Ishikawa (cell line): ENCODE data around the gene MON2.
A peak's percentile ranks its signal among the peaks of the same experiment; 100 is the strongest.

Experiments used
- CEBPB ChIP-seq: IDR thresholded peaks from 2 replicates; pipeline ENCODE4 v1.6.1; 2012
- CREB1 ChIP-seq: IDR thresholded peaks from 2 replicates; pipeline ENCODE4 v1.6.1; 2012; ENCODE audit warnings: low read depth
- EGR1 ChIP-seq: IDR thresholded peaks from 2 replicates; pipeline ENCODE4 v1.6.1; 2012
- EP300 ChIP-seq: IDR thresholded peaks from 2 replicates; pipeline ENCODE4 v1.6.1; 2012; ENCODE audit warnings: borderline replicate concordance
- FOXM1 ChIP-seq: IDR thresholded peaks from 2 replicates; pipeline ENCODE4 v1.6.1; 2012; ENCODE audit warnings: low read depth, borderline replicate concordance
- NFIC ChIP-seq: IDR thresholded peaks from 2 replicates; pipeline ENCODE4 v1.6.1; 2012
- RAD21 ChIP-seq: IDR thresholded peaks from 2 replicates; pipeline ENCODE4 v1.6.1; 2012; ENCODE audit warnings: low read depth
- TAF1 ChIP-seq: IDR thresholded peaks from 2 replicates; pipeline ENCODE4 v1.6.1; 2012; ENCODE audit warnings: low read depth, mild to moderate bottlenecking
- TCF12 ChIP-seq: IDR thresholded peaks from 2 replicates; pipeline ENCODE4 v1.6.1; 2012; ENCODE audit warnings: low read depth
- TEAD4 ChIP-seq: IDR thresholded peaks from 2 replicates; pipeline ENCODE4 v1.6.1; 2012
- YY1 ChIP-seq: IDR thresholded peaks from 2 replicates; pipeline ENCODE4 v1.6.1; 2012; ENCODE audit warnings: low read depth
- ZBTB7A ChIP-seq: IDR thresholded peaks from 2 replicates; pipeline ENCODE4 v1.6.1; 2012; ENCODE audit warnings: low read depth
- TF ChIP-seq, protein P1 (sequence below): IDR thresholded peaks from 2 replicates; pipeline ENCODE4 v1.6.1; 2012
- TF ChIP-seq, protein P2 (sequence below): IDR thresholded peaks from 2 replicates; pipeline ENCODE4 v1.6.1; 2012
- TF ChIP-seq, protein P3 (sequence below): IDR thresholded peaks from 2 replicates; pipeline ENCODE4 v1.6.1; 2012; ENCODE audit warnings: low read depth, mild to moderate bottlenecking

Gene MON2

DNA sequence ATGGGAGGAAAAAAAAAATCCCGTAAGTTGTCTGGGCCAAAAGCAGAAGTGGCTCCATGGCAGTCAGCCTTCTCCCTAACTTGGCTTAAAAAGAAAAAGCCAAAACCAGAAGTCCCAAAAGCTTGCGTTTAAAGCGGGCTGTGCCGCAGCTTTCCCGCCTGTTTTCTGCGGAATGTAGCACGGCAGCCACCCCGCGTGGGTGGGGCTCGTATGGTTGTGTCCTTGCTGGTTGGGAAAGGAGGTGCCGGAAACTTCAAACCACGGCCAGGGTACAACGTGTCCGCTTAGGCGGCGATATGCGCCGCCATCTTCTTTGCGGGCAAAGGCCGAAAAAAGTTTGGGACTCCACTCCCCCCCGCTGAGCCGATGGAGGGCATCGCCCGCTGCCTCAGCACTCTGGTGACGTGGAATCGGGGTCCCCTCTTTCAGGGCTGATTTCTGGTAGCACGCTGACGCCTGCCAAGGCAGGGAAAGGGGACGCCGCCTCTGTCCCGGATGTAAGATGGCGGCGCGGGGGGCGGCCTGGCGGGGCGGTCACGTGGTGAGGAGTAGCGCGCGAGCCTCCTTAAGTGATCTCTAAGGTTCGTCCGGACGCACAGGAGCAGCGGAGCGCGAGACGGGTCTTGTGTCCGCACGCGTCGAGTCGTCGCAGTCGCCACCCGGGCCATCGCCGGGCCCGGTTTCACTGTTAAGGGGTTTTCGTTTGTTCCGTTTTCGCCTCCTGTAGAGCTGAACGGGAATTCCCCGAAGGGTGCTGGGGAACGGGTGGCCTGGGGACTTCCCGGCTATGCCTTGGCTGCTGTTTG is 135.8 kb downstream of the MON2 start:
- TF ChIP-seq TCF12 (peak; percentile 69), YY1 (peak; percentile 97), CREB1 (peak; percentile 52), CEBPB (peak; percentile 2; the same call in 1 of the 2 replicates), ZBTB7A (peak; percentile 67), TEAD4 (peak; percentile 85), RAD21 (no peak), EP300 (peak; percentile 42), FOXM1 (no peak; the same call in 1 of the 2 replicates), NFIC (peak; percentile 34; the same call in 1 of the 2 replicates), EGR1 (0 out of 2 replicates have a peak, but pooled peaks have one; percentile 62), TAF1 (peak; percentile 87)
- TF ChIP-seq, protein P1, sequence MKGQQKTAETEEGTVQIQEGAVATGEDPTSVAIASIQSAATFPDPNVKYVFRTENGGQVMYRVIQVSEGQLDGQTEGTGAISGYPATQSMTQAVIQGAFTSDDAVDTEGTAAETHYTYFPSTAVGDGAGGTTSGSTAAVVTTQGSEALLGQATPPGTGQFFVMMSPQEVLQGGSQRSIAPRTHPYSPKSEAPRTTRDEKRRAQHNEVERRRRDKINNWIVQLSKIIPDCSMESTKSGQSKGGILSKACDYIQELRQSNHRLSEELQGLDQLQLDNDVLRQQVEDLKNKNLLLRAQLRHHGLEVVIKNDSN: peak; percentile 98
- TF ChIP-seq, protein P2, sequence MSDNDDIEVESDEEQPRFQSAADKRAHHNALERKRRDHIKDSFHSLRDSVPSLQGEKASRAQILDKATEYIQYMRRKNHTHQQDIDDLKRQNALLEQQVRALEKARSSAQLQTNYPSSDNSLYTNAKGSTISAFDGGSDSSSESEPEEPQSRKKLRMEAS: peak; percentile 96
- TF ChIP-seq, protein P3, sequence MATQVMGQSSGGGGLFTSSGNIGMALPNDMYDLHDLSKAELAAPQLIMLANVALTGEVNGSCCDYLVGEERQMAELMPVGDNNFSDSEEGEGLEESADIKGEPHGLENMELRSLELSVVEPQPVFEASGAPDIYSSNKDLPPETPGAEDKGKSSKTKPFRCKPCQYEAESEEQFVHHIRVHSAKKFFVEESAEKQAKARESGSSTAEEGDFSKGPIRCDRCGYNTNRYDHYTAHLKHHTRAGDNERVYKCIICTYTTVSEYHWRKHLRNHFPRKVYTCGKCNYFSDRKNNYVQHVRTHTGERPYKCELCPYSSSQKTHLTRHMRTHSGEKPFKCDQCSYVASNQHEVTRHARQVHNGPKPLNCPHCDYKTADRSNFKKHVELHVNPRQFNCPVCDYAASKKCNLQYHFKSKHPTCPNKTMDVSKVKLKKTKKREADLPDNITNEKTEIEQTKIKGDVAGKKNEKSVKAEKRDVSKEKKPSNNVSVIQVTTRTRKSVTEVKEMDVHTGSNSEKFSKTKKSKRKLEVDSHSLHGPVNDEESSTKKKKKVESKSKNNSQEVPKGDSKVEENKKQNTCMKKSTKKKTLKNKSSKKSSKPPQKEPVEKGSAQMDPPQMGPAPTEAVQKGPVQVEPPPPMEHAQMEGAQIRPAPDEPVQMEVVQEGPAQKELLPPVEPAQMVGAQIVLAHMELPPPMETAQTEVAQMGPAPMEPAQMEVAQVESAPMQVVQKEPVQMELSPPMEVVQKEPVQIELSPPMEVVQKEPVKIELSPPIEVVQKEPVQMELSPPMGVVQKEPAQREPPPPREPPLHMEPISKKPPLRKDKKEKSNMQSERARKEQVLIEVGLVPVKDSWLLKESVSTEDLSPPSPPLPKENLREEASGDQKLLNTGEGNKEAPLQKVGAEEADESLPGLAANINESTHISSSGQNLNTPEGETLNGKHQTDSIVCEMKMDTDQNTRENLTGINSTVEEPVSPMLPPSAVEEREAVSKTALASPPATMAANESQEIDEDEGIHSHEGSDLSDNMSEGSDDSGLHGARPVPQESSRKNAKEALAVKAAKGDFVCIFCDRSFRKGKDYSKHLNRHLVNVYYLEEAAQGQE: no peak

DNA sequence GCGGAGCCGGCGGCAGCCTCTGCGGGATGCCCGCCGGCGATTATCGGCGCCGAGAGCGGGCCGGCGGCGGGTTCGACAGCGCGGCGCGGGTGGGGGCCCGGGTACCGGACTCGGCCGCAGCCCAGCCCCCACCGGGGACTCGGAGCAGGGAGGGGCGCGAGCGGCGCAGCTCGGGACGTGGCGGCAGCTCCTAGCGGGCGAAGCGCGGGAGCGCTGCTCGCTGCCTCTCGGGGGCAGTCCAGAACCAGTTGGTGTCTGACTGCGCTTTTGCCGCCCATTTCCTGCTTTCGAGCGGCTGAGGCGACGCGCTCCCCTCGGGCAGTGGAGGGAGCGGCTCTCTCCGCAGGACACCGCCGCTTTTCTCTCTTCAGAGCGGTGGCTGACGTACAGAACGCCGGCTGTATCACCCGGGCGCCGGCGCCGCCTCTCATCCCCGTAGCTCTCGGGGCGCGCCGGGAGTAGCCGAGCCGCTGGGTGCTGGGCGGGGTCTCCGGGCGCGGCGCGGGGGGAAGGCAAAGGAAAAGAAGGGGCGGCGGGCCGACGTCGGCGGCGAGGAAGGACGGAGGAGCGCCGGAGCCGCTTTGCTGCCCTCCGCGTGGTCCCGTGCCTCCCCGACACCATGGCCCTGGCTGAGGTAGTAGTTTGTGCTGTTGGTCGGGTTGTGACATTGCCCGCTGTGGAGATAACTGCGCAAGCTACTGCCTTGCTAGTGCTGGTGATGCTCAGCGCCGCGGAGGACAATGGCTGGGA is 136.6 kb downstream of the MON2 start:
- peak; percentile 87 for TF ChIP-seq ZBTB7A
- TF ChIP-seq, protein P2: peak; percentile 62
- no peak; the same call in 1 of the 2 replicates for TF ChIP-seq TAF1
- TF ChIP-seq FOXM1: peak; percentile 16; the same call in 1 of the 2 replicates
- no peak for TF ChIP-seq TEAD4
- peak; percentile 48; the same call in 1 of the 2 replicates for TF ChIP-seq RAD21
- TF ChIP-seq EP300: no peak

DNA sequence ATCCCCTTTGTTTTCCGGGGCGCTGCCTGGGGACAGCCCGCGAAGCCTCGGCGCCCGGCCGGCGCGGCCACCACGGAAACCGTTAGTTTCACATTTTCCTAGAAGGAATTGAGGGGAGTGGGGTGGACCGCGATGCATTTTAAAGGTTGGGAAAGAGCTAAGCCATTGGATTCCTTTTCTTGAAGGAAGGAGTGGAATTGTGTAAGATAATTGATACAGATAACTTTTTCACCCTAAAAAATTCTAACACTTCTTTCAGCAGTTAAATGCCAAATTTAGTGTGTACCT is 137.1 kb downstream of the MON2 start:
- TF ChIP-seq, protein P1: no peak
- TF ChIP-seq FOXM1 (no peak), NFIC (no peak), CEBPB (no peak)
- TF ChIP-seq, protein P3: no peak

DNA sequence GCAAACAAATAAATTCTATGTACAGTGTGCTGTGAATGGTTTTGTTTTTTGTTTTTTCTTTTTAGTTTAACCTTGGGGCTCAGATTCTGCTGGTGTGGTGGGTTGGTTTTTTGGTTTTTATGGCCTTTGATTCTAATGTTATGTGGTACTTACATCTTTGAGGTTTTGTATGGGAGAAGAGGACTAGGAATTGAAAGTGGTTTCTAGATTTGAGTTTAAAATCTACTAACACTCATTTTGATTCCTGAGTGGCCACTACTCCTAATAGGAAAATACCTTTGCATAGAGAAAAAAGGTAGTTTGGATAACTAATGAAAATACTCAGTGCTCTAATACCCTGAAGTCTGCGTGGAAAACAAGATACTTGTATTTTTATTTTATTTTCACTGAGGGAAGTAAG is 137.7 kb downstream of the MON2 start:
- TF ChIP-seq TAF1 (no peak), EGR1 (no peak), TCF12 (no peak), RAD21 (no peak), YY1 (no peak), FOXM1 (no peak), CEBPB (no peak), NFIC (no peak), TEAD4 (no peak), ZBTB7A (no peak), EP300 (no peak), CREB1 (no peak)
- TF ChIP-seq, protein P2: no peak
- TF ChIP-seq, protein P1: no peak
- TF ChIP-seq, protein P3: no peak
